HL-60 (cell line): ENCODE measurements around the gene CD82.
"Not testable (repeated sequence)": the region's sequence is repeated elsewhere in the genome, so short reads cannot be mapped to it uniquely, and the experiment has no call there.

Experiments
- CTCF ChIP-seq: IDR thresholded peaks from one replicate; pipeline ENCODE4 v1.5.1; 2011; ENCODE audit warnings: low read length, control low read depth, inconsistent platforms; ENCODE audit not compliant: insufficient read depth
- POLR2AphosphoS5 ChIP-seq: IDR thresholded peaks from 2 replicates; pipeline ENCODE4 v1.6.1; 2012; ENCODE audit warnings: low read depth
- REST ChIP-seq: IDR thresholded peaks from 2 replicates; pipeline ENCODE4 v1.6.1; 2012; ENCODE audit warnings: low read depth; ENCODE audit not compliant: insufficient replicate concordance
- SPI1 ChIP-seq: IDR thresholded peaks from 2 replicates; pipeline ENCODE4 v1.6.1; 2012; ENCODE audit warnings: low read depth, mild to moderate bottlenecking, borderline replicate concordance

GRCh38 chr11:44546984-44547383, 18.5 kb upstream of the CD82 start:
- not testable (repeated sequence) for TF ChIP-seq CTCF, POLR2AphosphoS5, REST, SPI1
